Upper lobe of left lung (tissue), 4 donors: ENCODE measurements around the gene SPTBN1.

Experiments used
- POLR2A ChIP-seq, 4 donors: fragments of 450-650 bp; IDR thresholded peaks; one replicate each; pipeline ENCODE4 v1.5.1; 2016 to 2017; ENCODE audit warnings: antibody characterized with exemption in 4 of 4, mild to moderate bottlenecking in 2 of 4
- POLR2AphosphoS5 ChIP-seq, 2 donors: sonication (generic); formaldehyde crosslinking; IDR thresholded peaks; one replicate each; pipeline ENCODE4 v1.5.1; 2017; ENCODE audit warnings: antibody characterized with exemption in 2 of 2

- TF ChIP-seq POLR2AphosphoS5 (IDR thresholded peaks at IDR 0.05) (no peak), POLR2A (IDR thresholded peaks at IDR 0.05) (no peak)
Observed at GRCh38 chr2:54615832-54616534, 159.9 kb downstream of the SPTBN1 start.
